COLO668 (cell line): ENCODE data around the gene BIVM.

ENCODE experiments used
- DNase-seq: peaks from one replicate; lab custom pipeline; 2025; ENCODE audit not compliant: unreplicated experiment; lab: John Stamatoyannopoulos, UW

The BIVM gene

DNA sequence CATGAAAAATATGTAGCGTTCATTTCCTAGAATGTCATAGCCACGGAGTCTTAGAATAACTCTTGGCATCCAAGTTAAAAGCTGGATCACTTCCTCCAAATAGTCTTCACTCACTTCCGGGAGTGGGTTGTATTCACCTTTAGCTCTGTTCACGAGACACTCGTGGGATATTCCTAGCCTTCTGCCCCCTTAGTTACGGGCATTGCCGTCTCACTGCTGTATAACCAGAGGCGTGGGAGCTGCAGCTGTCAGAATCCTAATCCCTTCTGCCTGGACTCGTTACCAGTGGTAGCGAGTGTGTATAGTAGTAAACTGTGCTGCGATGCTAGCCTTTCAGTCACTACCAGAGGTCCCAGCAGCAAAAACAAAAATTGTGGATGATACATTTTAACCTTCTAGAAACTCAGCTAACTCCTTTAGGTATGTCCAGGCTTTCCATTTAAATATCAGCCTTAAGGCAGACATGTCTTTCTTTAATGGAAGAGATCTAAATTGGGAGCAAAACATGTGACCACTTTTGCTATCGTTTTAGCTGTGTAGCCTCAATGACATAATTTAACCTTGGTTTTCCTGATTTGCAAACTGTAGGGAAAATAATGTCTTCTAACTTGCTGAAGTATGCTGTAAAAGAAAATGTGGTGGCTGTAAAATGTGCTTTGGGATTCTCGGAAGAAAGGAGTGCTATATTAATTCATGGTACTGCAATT, 81.0 kb downstream of the BIVM start:
- DNase-seq = no peak

DNA sequence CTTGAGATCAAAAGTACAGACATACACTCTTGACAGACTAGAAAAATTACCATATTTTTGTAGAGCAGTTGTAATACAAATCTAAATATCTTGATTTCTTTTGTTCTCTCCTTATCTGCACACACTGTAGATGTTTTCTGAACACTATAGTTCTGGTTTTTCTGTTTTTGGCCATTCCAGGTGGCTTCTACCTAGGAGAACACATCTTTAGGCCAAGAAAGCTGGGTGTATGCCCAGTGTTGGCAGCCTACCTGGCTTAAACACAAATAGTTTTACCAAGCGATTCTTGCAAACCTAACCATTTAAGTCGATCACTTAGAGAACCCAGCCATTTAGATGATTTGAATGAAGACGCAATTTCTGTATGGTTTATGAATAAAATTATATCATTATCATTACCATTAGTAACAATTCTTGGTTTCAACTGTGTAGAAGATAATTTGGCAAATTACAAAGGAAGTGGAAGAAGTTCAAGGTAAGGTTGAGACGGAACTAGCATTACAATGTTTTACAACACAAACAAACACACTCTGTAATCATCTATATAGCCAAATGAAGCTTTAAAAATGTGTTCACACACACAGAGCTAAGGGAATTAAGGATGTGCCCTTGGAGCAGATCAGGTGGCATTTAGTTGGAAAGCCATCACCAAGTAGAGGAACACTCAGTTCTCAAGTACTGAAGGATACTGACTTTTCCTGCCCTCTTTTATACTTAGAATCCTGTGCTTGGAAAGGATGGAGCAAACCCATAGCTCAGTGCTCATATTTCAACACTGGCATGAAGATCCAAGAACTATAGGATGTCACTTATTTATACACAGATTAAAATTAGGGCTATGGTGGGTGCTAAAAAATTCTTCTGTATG, 83.1 kb downstream of the BIVM start:
- no peak for DNase-seq
